ENCODE data around the gene PCDHB16.

PCDHB16 gene

GRCh38 chr5:141234109-141234667 lies 52.0 kb downstream of the PCDHB16 start:
- DNase-seq, result no peak
